Upper lobe of right lung (tissue), 1 donor: ENCODE measurements around the gene UBE2H. TPM values are rescaled to one million over a fixed set of nuclear protein-coding genes. Genes with fewer than 3 reads are reported as not detected.
"Not testable (repeated sequence)": the region's sequence is repeated elsewhere in the genome, so short reads cannot be mapped to it uniquely, and the experiment has no call there.

Source experiments
- ATAC-seq: fragments of 200-7000 bp; cut with Tn5 transposase; one replicate; pipeline ENCODE4 v1.9.1; 2020; ENCODE audit warnings: mild to moderate bottlenecking, moderate library complexity
- DNase-seq: peaks from one replicate; pipeline ENCODE4 v3.0.0-alpha.2; 2020
- H3K27ac ChIP-seq: fragments of 200-600 bp; one replicate; pipeline ENCODE4 v1.8.0; 2022
- H3K27me3 ChIP-seq: fragments of 200-600 bp; one replicate; pipeline ENCODE4 v1.8.0; 2022; ENCODE audit warnings: mild to moderate bottlenecking
- H3K36me3 ChIP-seq: fragments of 200-600 bp; one replicate; pipeline ENCODE4 v1.8.0; 2022
- H3K4me1 ChIP-seq: fragments of 200-600 bp; one replicate; pipeline ENCODE4 v1.8.0; 2022
- H3K4me3 ChIP-seq: fragments of 200-600 bp; one replicate; pipeline ENCODE4 v1.8.0; 2022; ENCODE audit warnings: mild to moderate bottlenecking
- H3K9me3 ChIP-seq: fragments of 200-600 bp; one replicate; pipeline ENCODE4 v1.8.0; 2022
- intact Hi-C: fragments of 100-400 bp; cut with DNase I; formaldehyde crosslinking; loops from one replicate; pipeline ENCODE4 v1.11.0; 2022
- total RNA-seq: library from RNA; stranded (reverse); fragmentation: NEBNext Ultra II Directional; extraction: Animal tissue kit (Norgen Biotek cat#: 25700); gene quantifications from one replicate; pipeline ENCODE4 v1.2.1, GENCODE V29; 2021
- TF ChIP-seq, protein P1 (sequence below): fragments of 200-600 bp; IDR thresholded peaks from one replicate; pipeline ENCODE4 v1.8.0; 2022; ENCODE audit warnings: antibody characterized with exemption
- donor health status: DM: no; HTN: yes; CAD: no; lungs with severe emphysema.

Gene UBE2H
- total RNA-seq, 1 donor from 2014 or later = 69.1 TPM

DNA sequence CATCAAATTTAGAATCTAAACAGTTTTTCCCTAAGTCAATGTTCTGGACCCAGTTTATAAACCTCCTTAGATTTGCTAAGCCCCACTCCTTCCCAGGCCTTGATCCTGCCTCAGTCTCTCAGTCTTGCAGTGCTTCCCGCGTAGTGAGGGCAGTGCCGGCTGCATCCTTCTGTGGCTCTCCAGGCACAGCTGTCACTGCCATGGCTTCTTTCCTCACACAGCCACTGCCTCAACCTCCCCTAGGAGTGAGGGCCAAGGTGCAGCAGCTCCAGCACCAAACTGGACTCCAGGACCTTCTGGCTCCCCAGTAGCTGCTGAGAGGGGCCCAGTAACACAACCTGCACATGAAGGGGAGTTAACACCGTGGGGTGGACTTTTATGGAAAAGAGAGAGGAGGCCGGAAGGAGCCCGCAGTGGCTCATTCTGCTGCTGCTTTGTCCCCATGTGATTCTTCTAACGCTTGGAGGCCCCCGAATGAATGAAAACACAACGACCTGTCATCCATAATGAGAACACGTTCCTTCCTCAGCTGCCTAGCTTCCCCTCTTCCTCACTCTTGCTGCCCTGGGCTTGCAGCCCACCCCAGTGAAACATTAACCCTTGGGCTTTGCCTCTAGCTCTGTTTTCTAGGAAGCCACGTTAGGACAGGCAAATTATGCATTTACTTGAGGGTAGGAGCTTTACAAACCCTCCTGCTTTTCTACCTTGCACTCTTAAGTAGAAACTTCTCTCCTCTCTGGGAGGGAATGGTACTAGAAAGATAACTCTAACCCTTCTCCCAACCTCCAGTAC lies 16.0 kb upstream of the UBE2H start:
- DNase-seq = no peak

GRCh38 chr7:129960204-129960475 lies 7.4 kb upstream of the UBE2H start:
- H3K36me3 ChIP-seq, ATAC-seq, H3K27me3 ChIP-seq, intact Hi-C loops, H3K27ac ChIP-seq, H3K9me3 ChIP-seq, H3K4me3 ChIP-seq, H3K4me1 ChIP-seq: not testable (repeated sequence)
- DNase-seq = peak; percentile 19

More for the DNA sequence above, 16.0 kb upstream of the UBE2H start:
- Histone ChIP-seq H3K27me3 (no peaks in the 10 kb centered on the region), H3K27ac (no peak overlapping the region), H3K36me3 (no peaks in the 10 kb centered on the region), H3K9me3 (no peaks in the 10 kb centered on the region), H3K4me3 (no peak overlapping the region), H3K4me1 (no peaks in the 10 kb centered on the region)
- intact Hi-C loops = no loop called here
- no peak for ATAC-seq
- TF ChIP-seq, protein P1, sequence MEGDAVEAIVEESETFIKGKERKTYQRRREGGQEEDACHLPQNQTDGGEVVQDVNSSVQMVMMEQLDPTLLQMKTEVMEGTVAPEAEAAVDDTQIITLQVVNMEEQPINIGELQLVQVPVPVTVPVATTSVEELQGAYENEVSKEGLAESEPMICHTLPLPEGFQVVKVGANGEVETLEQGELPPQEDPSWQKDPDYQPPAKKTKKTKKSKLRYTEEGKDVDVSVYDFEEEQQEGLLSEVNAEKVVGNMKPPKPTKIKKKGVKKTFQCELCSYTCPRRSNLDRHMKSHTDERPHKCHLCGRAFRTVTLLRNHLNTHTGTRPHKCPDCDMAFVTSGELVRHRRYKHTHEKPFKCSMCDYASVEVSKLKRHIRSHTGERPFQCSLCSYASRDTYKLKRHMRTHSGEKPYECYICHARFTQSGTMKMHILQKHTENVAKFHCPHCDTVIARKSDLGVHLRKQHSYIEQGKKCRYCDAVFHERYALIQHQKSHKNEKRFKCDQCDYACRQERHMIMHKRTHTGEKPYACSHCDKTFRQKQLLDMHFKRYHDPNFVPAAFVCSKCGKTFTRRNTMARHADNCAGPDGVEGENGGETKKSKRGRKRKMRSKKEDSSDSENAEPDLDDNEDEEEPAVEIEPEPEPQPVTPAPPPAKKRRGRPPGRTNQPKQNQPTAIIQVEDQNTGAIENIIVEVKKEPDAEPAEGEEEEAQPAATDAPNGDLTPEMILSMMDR = no peak

- Histone ChIP-seq H3K27me3 (no peaks in the 10 kb centered on the region), H3K36me3 (no peaks in the 10 kb centered on the region), H3K9me3 (no peaks in the 10 kb centered on the region), H3K27ac (no peak overlapping the region), H3K4me3 (no peak overlapping the region), H3K4me1 (peaks cover 8% of the 10 kb centered on the region)
- TF ChIP-seq, protein P1 = no peak
- no peak for ATAC-seq
- intact Hi-C loops = no loop called here
- peak; percentile 22 for DNase-seq
Observed at GRCh38 chr7:129959471-129960203, 6.9 kb upstream of the UBE2H start.

- DNase-seq (peak; percentile 64), ATAC-seq (peak; percentile 88)
- Histone ChIP-seq H3K27ac (peak overlapping the region; percentile 51), H3K4me1 (peaks cover 8% of the 10 kb centered on the region), H3K4me3 (no peak overlapping the region), H3K9me3 (no peaks in the 10 kb centered on the region), H3K27me3 (no peaks in the 10 kb centered on the region), H3K36me3 (no peaks in the 10 kb centered on the region)
- intact Hi-C loops = no loop called here
- TF ChIP-seq, protein P1 = no peak
Observed at GRCh38 chr7:129958643-129959470, 6.1 kb upstream of the UBE2H start.

DNA sequence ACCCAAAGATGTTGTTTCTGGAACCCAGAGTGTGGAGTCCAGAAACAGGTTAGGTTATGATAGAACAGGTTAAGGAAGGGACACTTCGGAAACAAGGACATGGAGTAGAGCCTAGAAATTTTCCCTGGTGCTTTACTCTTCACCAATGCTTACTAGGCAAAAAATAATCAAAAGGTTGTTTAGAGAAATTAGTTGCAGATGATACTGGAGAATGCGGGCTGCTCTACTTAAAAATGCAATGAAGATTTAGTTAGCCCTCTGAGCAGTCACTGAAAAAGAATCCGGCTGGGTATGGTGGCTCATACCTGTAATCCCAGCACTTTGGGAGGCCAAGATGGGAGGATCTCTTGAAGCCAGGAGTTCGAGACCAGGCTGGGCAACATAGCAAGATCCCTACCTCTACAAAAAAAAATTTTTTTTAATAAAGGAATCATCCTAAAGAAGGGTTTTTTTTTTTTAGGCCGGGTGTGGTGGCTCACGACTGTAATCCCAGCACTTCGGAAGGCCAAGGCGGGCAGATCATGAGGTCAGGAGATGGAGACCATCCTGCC lies 3.3 kb upstream of the UBE2H start:
- intact Hi-C loops = no loop called here
- no peak for ATAC-seq
- Histone ChIP-seq H3K36me3 (no peaks in the 10 kb centered on the region), H3K4me1 (peaks cover 8% of the 10 kb centered on the region), H3K27ac (no peak overlapping the region), H3K27me3 (no peaks in the 10 kb centered on the region), H3K9me3 (no peaks in the 10 kb centered on the region), H3K4me3 (no peak overlapping the region)
- TF ChIP-seq, protein P1 = no peak
- no peak for DNase-seq
